PFSK-1 (cell line): ENCODE measurements around the gene MYO7A.

ENCODE experiments used
- POLR2AphosphoS5 ChIP-seq: IDR thresholded peaks from 2 replicates; pipeline ENCODE4 v1.6.1; 2012; ENCODE audit warnings: low read depth, mild to moderate bottlenecking, control low read depth, low read length, moderate library complexity
- REST ChIP-seq, 2 experiments: IDR thresholded peaks; 2 replicates each; pipeline versions ENCODE4 v1.6.1 to v1.8.0; 2011 to 2012; ENCODE audit warnings: low read depth in 2 of 2, low read length in 2 of 2, control low read depth in 1 of 2, inconsistent platforms in 1 of 2, mild to moderate bottlenecking in 1 of 2, moderate library complexity in 1 of 2; ENCODE audit not compliant: insufficient read depth in 1 of 2
- SIN3A ChIP-seq: IDR thresholded peaks from 2 replicates; pipeline ENCODE4 v1.6.1; 2012; ENCODE audit warnings: mild to moderate bottlenecking, low read length, moderate library complexity, borderline replicate concordance; ENCODE audit not compliant: insufficient read depth
- TAF1 ChIP-seq: IDR thresholded peaks from 2 replicates; pipeline ENCODE4 v1.6.1; 2012; ENCODE audit warnings: low read length, control low read depth, borderline replicate concordance; ENCODE audit not compliant: insufficient read depth

- TF ChIP-seq POLR2AphosphoS5 = no peak
- no peak for TF ChIP-seq REST (IDR thresholded peaks at IDR 0.05; ENCODE audit: insufficient read depth in 1 of 2, low read depth in 2 of 2, low read length in 2 of 2)
- no peak for TF ChIP-seq TAF1
- TF ChIP-seq SIN3A = no peak
These were observed 8.0 kb downstream of the MYO7A start for GRCh38 chr11:77136074-77136473.
